HK-2 (cell line): Measurements from ENCODE around the gene GRIA3.
"Not testable (repeated sequence)": the region's sequence is repeated elsewhere in the genome, so short reads cannot be mapped to it uniquely, and the experiment has no call there.

ENCODE experiments used
- DNase-seq: peaks from one replicate; pipeline ENCODE4 v3.0.0-alpha.2; 2018; ENCODE audit not compliant: unreplicated experiment

The GRIA3 gene

GRCh38 chrX:123455693-123456092 lies 271.6 kb downstream of the GRIA3 start:
- DNase-seq, result no peak

GRCh38 chrX:123464709-123465108 lies 280.6 kb downstream of the GRIA3 start:
- no peak for DNase-seq

- DNase-seq, result no peak
Measured at GRCh38 chrX:123468481-123468880, 284.4 kb downstream of the GRIA3 start.

- DNase-seq, result no peak
Measured at GRCh38 chrX:123475068-123475724, 291.1 kb downstream of the GRIA3 start.

GRCh38 chrX:123476611-123477219 lies 292.6 kb downstream of the GRIA3 start:
- DNase-seq, result no peak

GRCh38 chrX:123477673-123478072 lies 293.6 kb downstream of the GRIA3 start:
- no peak for DNase-seq

GRCh38 chrX:123481913-123482851 lies 298.1 kb downstream of the GRIA3 start:
- DNase-seq, result no peak

- no peak for DNase-seq
Measured at GRCh38 chrX:123486297-123486696, 302.2 kb downstream of the GRIA3 start.

- DNase-seq, result no peak
Measured at GRCh38 chrX:123487236-123487635, 303.2 kb downstream of the GRIA3 start.

GRCh38 chrX:123487669-123488068 lies 303.6 kb downstream of the GRIA3 start:
- no peak for DNase-seq

- DNase-seq, result no peak
Measured at GRCh38 chrX:123489011-123489410, 304.9 kb downstream of the GRIA3 start.

GRCh38 chrX:123493857-123494256 lies 309.8 kb downstream of the GRIA3 start:
- DNase-seq, result no peak

- DNase-seq, result no peak
Measured at GRCh38 chrX:123499787-123500186, 315.7 kb downstream of the GRIA3 start.

- DNase-seq, result no peak
Measured at GRCh38 chrX:123504047-123504446, 320.0 kb downstream of the GRIA3 start.

GRCh38 chrX:123504630-123505270 lies 320.7 kb downstream of the GRIA3 start:
- no peak for DNase-seq

- no peak for DNase-seq
Measured at GRCh38 chrX:123513585-123514278, 329.7 kb downstream of the GRIA3 start.

GRCh38 chrX:123514279-123514640 lies 330.2 kb downstream of the GRIA3 start:
- DNase-seq, result peak; percentile 42

- no peak for DNase-seq
Measured at GRCh38 chrX:123518791-123519190, 334.7 kb downstream of the GRIA3 start.

- peak; percentile 11 for DNase-seq
Measured at GRCh38 chrX:123525123-123525725, 341.1 kb downstream of the GRIA3 start.

- DNase-seq, result not testable (repeated sequence)
Measured at GRCh38 chrX:123530726-123531125, 346.6 kb downstream of the GRIA3 start.
